Activated naive CD4-positive, alpha-beta T cell treated with anti-CD3 and anti-CD28 coated beads, Interleukin-2, amount 50 U/mL, for 72 hours (primary cell): ENCODE measurements around the gene JAK2. TPM values are rescaled to one million over a fixed set of nuclear protein-coding genes. Genes with fewer than 3 reads are reported as not detected.

Experiments
- ATAC-seq, 2 donors: fragments of 150-1000 bp; cut with Tn5 transposase; 2 replicates each; pipeline ENCODE4 v1.10.0; 2021; ENCODE audit warnings: mild to moderate bottlenecking in 2 of 2, moderate library complexity in 2 of 2
- DNase-seq, 2 donors: peaks; one replicate each; pipeline ENCODE4 v3.0.0; 2021 to 2022; ENCODE audit warnings: low spot score in 2 of 2
- H3K27ac Mint-ChIP-seq, 2 donors: one replicate each; pipeline ENCODE4 v1.8.0; 2022; ENCODE audit warnings: mild to moderate bottlenecking in 2 of 2, mixed read lengths in 2 of 2
- H3K36me3 Mint-ChIP-seq, 2 donors: one replicate each; pipeline ENCODE4 v1.8.0; 2022; ENCODE audit warnings: mixed read lengths in 2 of 2
- H3K9me3 Mint-ChIP-seq, 2 donors: one replicate each; pipeline ENCODE4 v1.8.0; 2022; ENCODE audit warnings: mixed read lengths in 2 of 2
- total RNA-seq, 2 donors: library from RNA; stranded (reverse); gene quantifications; one replicate each; pipeline ENCODE4 v1.2.3, GENCODE V29; 2022

Gene JAK2
- total RNA-seq, 2 donors from 2014 or later = 16.4 to 30.4 TPM

GRCh38 chr9:5146241-5146640 is 161.2 kb downstream of the JAK2 start:
- DNase-seq (no peak), ATAC-seq (no peak)
- Mint-ChIP-seq H3K36me3 (peaks cover 42 to 85% of the 10 kb centered on the region in 2 donors), H3K27ac (no peak overlapping the region), H3K9me3 (peaks cover 17 to 34% of the 10 kb centered on the region in 2 donors)

Other genes starting within 250 kb of the JAK2 start
- gene AK3, start 244.1 kb upstream of the JAK2 start, total RNA-seq = 10 to 100 TPM; 37.5 to 44.9 TPM
- gene RCL1, start 192.3 kb upstream of the JAK2 start, total RNA-seq = 10 to 100 TPM; 18.2 to 32.0 TPM
- not detected for gene INSL6, start 200.4 kb downstream of the JAK2 start, total RNA-seq
- gene INSL4, start 246.1 kb downstream of the JAK2 start, total RNA-seq = not detected